ENCODE measurements around the gene MMP24OS.

GRCh38 chr20:35277531-35278395 lies at the start of gene MMP24OS:
- TF ChIP-seq, protein P1, sequence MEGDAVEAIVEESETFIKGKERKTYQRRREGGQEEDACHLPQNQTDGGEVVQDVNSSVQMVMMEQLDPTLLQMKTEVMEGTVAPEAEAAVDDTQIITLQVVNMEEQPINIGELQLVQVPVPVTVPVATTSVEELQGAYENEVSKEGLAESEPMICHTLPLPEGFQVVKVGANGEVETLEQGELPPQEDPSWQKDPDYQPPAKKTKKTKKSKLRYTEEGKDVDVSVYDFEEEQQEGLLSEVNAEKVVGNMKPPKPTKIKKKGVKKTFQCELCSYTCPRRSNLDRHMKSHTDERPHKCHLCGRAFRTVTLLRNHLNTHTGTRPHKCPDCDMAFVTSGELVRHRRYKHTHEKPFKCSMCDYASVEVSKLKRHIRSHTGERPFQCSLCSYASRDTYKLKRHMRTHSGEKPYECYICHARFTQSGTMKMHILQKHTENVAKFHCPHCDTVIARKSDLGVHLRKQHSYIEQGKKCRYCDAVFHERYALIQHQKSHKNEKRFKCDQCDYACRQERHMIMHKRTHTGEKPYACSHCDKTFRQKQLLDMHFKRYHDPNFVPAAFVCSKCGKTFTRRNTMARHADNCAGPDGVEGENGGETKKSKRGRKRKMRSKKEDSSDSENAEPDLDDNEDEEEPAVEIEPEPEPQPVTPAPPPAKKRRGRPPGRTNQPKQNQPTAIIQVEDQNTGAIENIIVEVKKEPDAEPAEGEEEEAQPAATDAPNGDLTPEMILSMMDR (IDR thresholded peaks at IDR 0.05), result peak in 2 of 4 experiments; percentile 29 to 51
- peak; percentile 91 to 94 for TF ChIP-seq POLR2A (IDR thresholded peaks at IDR 0.05)
